Erythroblast (primary cell): Measurements from ENCODE around the gene HINFP.

Experiments
- DNase-seq, 2 experiments: peaks; one replicate each; lab custom pipeline; 2025; lab: John Stamatoyannopoulos, UW
- GATA1 ChIP-seq: IDR thresholded peaks from 2 replicates; pipeline ENCODE4 v1.6.1; 2011; ENCODE audit warnings: low read depth, mild to moderate bottlenecking, control low read depth, low read length, moderate library complexity
- POLR2A ChIP-seq: IDR thresholded peaks from 2 replicates; pipeline ENCODE4 v1.6.1; 2011; ENCODE audit warnings: mild to moderate bottlenecking, low read length

Gene HINFP

DNA sequence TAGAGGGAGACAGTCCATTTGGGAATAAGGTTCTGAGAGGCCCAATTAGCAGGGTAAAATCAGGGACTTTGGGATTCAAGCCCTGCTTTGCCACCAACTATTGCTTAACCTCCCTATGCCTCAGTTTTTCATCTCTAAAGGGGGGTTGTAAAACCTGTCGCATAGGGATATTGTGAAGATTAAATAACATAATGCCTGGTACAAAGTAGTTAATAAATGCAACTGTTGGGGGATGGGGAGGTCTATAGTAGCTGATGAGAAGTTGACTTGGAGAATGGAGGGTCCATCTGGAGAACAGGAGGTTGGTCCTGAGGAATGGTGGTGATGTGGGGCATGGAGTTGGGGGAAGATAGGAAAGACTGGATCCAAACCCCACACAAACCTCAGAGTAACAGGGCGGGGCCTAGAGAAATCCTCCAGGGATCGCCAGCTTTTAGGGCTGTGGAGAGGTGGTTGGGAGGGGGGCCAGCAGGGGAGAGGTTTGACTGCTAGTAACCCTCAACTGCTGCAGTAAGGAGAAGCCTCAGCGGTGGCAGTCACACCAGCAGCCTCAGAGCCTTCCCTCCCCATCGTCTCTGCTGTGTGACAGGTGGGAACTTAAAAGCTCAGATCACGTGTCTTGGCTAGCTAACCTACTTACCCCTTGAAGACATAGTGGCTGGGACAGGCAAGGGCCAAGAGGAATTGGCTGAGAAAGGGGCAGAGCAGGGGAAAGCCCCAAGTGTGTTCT lies 26.4 kb downstream of the HINFP start:
- no peak for DNase-seq
- TF ChIP-seq POLR2A, result no peak
- TF ChIP-seq GATA1, result no peak

DNA sequence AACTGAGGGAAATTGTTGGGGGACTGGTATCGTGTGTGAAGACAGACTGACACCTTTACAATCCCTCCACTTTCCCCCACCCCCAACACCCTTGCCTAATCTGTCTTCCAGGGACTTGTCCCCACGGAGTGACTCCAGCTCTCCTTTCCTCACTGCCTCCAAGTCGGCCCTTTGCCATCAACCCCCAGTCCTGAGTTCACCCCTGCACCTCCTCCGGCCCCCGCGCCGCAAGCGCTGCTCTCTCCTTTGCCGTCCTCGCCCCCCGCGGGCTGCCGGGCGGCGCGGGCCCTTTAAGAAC lies 27.3 kb downstream of the HINFP start:
- DNase-seq, result no peak
- no peak for TF ChIP-seq GATA1
- no peak for TF ChIP-seq POLR2A

DNA sequence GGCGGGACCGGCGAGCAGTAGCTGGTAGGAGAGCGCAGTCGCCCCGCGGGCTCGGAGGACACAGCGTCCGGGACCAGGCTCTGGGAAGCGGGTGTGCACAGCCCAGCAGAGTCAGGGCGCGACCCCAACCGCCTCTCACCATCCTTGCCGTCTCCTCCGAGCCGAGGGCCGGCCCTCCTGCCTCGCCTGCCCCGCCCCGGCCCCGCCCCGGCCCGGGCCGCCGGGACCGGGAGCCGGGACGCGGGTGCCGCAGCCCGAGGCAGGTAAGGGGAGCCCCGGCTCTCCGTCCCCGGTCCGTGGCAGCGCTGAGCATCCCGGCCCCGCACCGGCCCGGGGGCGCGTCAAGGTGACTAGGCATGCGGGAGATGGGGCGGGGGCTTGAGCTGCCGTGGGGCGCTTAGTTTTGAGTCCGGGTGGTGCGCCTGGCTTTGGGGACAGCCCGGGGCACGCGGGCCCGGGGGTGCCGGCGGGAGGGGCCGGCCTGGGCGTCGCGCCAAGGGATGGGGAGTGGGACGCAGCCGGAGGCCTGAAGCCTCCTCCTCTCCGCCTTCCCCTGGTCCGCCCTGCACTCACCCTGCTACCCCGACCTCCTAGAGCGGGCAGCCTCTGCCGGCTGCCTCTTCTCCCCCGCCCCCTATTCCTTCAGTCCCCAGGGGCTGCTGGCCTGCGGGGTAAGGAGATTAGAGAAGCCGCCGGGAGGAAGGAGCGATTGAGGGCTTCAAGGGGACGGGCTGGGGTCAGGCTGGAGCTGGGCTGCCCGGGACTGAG lies 27.8 kb downstream of the HINFP start, which contains the start of gene ABCG4:
Gene ABCG4, plus strand, starts transcription at position 35 of the 768 bp plus-strand sequence. CDS start 914 bp downstream, outside the sequence.
- DNase-seq, result no peak
- TF ChIP-seq POLR2A (no peak), GATA1 (no peak)

DNA sequence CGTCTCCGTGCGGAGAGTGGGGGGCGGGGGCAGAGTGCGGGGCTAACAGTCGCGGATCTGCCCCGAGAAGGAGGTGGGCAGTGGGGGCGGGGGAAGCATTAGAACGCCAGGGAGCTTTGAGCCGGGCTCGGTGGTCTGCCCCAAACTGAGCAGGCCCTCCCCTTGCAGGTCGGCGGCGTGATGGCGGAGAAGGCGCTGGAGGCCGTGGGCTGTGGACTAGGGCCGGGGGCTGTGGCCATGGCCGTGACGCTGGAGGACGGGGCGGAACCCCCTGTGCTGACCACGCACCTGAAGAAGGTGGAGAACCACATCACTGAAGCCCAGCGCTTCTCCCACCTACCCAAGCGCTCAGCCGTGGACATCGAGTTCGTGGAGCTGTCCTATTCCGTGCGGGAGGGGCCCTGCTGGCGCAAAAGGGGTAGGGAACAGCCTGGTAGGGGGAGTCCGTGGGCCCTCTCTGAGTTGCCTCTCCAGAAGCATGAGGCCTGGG lies 28.5 kb downstream of the HINFP start:
- no peak for DNase-seq
- TF ChIP-seq POLR2A (no peak), GATA1 (no peak)

DNA sequence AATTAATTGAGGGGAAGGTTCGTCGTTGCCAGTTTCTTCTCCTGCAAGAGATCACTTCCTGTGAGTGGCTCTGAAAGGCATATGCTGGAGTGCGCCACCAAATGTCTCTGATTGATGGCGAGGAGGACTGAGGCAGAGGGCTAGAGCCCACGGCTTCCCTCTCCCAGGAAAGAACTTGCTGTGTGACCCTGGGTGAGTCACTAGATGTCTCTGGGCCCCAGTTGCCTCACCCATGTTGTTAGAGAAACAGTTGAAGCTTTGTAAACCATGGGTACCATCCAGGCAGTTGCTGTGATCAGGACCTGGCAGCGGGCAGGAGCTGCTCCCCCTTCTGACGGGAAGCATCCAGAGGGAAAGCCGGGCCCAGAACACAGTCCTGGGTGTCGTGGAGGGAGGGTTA lies 30.7 kb downstream of the HINFP start:
- TF ChIP-seq POLR2A, result no peak
- no peak for TF ChIP-seq GATA1
- no peak for DNase-seq

DNA sequence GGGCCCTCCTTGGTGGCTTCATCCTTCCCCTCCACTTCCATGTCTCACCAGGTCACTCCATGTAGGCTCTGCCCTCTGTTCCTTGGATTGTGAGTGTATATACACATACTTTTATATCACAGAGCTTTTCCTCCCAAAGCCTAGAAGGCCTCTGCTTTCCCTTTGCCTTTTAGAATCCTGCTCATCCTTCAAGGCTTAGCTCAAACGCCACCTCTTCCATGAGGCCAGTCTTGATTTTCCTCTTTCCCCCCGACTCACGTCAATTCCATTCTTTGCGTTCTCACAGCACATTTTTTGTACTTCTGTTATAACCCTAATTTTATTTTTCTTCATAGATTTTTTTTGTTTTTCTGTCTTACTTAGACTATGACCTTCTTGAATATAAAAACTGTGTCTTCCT lies 31.2 kb downstream of the HINFP start:
- no peak for DNase-seq
- TF ChIP-seq POLR2A (no peak), GATA1 (no peak)

DNA sequence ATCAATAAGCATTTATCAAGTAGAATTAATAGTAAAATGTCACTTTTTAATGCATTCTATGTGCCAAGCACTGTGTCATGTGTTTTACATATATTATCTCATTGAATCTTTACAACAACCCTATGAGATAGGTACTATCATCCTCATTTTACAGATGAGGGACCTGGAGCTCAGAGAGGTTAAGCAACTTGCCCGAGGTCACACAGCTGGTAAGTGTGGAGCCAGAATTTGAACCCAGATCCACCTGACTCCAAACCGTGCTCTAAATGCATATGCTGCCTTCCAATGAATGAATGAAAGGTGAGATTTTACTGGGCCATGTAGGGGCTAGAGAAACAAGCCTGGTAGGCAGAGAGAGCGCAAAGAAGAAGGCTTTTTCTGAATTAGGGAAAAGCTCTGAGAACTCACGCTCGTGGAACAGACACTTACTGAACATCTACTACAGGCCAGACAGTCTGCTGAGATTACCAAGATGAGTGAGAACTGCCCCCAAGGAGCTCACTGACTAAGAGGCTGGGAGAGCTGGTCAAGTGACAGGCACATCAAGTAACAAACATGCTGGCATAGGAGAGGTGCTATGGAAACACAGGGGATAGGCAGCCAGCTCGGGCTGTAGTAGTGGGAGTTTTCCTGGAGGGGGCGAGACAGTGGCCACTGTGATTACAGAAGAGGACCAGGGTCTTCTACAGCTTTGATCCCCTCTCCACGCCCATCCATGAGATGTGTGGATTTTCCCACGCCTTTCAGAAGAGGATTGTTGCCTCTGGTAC lies 31.9 kb downstream of the HINFP start:
- TF ChIP-seq GATA1, result no peak
- TF ChIP-seq POLR2A, result no peak
- no peak for DNase-seq

DNA sequence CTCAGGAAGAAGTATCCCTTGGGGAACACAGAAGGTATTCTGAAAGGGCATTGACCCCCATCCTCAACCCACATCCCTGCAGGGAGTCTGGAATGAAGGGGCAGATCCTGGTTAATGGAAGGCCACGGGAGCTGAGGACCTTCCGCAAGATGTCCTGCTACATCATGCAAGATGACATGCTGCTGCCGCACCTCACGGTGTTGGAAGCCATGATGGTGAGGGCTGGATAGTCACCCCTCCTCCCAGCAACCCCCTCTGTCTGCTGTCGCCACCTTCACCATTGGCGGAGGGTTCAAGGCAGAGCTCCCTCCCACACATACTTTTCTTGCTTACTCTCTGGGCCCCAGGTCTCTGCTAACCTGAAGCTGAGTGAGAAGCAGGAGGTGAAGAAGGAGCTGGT lies 32.8 kb downstream of the HINFP start:
- no peak for TF ChIP-seq GATA1
- no peak for TF ChIP-seq POLR2A
- no peak for DNase-seq

DNA sequence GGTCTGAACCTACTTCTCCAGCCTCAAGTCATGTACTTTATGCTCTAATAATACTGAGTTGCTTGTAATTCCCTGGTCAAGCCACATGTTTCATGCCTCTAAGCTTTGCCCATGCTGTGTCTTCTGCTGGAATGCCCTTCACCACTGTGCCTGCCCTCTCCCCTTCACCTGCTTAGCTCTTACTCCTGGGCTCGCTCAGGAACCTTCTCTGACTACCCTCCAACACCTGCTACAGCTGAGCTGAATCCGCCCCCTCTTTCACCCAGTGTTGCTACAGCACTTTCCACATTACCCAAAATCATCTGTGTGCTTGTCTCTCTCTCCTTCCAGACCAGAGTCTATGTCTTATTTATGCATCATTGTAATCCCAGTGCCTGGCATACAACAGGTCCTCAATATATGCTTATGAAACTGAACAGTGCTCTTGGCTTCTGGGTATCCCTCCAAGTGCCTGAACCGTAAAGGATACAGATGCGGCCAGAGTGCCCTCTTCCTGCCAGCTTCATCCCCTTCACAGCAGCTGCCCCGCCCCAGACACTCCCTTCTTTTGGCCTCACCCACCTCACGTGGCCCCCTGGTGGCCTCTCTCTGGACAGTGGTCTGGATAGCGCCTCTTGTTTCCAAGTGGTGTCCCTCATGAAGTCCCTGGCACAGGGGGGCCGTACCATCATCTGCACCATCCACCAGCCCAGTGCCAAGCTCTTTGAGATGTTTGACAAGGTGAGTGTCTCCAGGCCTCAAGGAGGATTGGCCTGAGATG lies 34.5 kb downstream of the HINFP start:
- peak; percentile 47 to 52 for DNase-seq
- TF ChIP-seq GATA1 (no peak), POLR2A (no peak)

DNA sequence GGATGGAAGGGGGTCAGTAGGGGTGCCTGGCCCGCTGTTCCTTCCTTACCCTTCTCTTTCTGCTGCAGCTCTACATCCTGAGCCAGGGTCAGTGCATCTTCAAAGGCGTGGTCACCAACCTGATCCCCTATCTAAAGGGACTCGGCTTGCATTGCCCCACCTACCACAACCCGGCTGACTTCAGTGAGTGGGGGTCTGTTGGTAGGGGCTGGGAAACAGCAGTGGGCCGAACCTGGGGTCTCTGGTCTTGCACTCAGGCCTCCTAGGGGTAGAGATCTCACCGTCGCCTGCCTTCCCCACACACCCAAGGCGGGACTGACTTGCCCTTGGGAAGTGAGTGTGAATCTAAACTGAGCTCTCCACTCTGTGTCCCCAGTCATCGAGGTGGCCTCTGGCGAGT lies 35.1 kb downstream of the HINFP start:
- no peak for TF ChIP-seq POLR2A
- no peak for TF ChIP-seq GATA1
- no peak for DNase-seq

DNA sequence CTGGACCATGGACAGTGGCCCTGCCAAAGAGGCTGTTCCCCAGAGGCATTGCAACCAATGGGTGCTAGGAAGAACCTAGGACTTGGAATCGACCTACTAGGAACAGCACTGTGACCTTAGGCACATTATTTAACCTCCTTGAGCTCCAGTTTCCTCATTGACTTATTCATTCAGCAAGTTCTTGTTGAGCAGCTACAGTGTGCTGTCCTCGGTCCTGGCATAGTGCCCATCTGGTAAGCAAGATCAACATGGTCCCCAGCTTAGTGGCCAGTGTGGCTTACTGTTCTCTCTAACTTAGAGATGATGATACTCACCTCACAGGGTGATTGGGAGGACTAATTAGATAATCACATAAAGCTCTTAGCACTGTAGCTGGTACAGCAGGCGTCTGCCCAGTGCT lies 35.7 kb downstream of the HINFP start:
- DNase-seq, result peak; percentile 29 to 51
- TF ChIP-seq GATA1 (no peak), POLR2A (no peak)

DNA sequence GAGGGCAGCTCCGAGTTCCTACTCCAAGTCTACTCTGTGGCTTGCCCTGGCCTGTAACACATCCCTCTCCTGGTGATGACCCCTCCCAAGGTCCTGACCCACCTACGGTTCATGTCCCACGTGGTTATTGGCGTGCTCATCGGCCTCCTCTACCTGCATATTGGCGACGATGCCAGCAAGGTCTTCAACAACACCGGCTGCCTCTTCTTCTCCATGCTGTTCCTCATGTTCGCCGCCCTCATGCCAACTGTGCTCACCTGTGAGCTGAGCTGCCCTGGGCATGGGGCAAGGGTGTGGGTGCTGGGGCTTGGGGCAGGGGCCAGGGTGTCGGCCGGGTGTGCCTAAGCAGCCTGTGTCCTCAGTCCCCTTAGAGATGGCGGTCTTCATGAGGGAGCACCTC lies 37.1 kb downstream of the HINFP start:
- no peak for DNase-seq
- no peak for TF ChIP-seq POLR2A
- TF ChIP-seq GATA1, result no peak

DNA sequence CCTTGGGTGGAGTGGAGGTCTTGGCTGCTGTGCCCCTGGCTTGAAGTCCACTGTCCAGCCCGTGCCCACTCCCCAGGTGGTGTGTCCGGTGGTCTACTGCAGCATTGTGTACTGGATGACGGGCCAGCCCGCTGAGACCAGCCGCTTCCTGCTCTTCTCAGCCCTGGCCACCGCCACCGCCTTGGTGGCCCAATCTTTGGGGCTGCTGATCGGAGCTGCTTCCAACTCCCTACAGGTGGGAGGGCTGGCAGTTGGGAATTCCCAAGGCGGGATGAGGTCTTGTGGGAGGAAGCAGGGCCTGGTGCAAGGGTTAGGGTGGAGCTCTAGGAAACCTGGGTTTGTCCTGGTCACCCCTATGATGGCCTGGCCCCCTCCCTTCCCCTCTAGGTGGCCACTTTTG lies 38.8 kb downstream of the HINFP start:
- DNase-seq, result no peak
- TF ChIP-seq POLR2A, result no peak
- no peak for TF ChIP-seq GATA1

DNA sequence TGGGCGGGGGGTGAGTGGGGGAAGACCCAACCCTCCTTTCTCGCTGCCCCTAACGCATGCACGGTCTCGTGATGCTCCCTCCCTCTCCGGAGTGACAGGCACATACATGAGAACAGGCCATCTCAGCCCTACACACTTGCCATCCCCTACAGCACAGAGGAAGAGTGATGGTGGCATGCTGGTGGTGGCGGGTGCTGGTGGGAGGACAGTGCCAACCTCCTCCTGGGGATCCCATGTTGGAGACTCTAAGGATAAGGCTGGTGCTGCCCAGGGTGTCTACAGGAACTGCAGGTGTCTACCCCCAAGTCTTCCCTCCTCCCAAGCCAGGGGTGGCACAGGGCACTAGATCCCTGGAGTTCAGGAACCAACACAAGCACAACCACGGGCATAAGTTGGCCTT lies 40.5 kb downstream of the HINFP start:
- no peak for DNase-seq
- TF ChIP-seq POLR2A, result no peak
